Endothelial cell of umbilical vein (primary cell): ENCODE results near the gene PAFAH2. TPM values are rescaled to one million over a fixed set of nuclear protein-coding genes. Genes with fewer than 3 reads are reported as not detected.

Source experiments
- BruUV-seq: library from RNA; stranded (reverse); fragments of 400-500 nt; replicated peaks from 2 replicates; lab custom pipeline; 2021; lab: Mats Ljungman, UMichigan
- CTCF ChIA-PET: fragments of 300-600, 350-600 bp; sonication (Branson Sonifier 250); formaldehyde crosslinking; loops from one replicate; lab custom pipeline; 2021; ENCODE audit warnings: antibody characterized with exemption, inconsistent platforms; lab: Charles Lee
- POLR2A ChIA-PET: fragments of 300-600, 350-600 bp; sonication (Branson Sonifier 250); formaldehyde crosslinking; loops from one replicate; lab custom pipeline; 2021; ENCODE audit warnings: antibody characterized with exemption, inconsistent platforms; lab: Charles Lee
- DNase-seq: peaks from one replicate; pipeline ENCODE4 v3.0.0-alpha.2; 2011; ENCODE audit warnings: low read depth, low spot score
- FAIRE-seq: peaks from 2 replicates; lab custom pipeline; 2011; peaks lifted over from hg19 to GRCh38; lab: Jason Lieb, UNC
- H2AFZ ChIP-seq: 2 replicates; pipeline ENCODE4 v1.6.0; 2012; ENCODE audit warnings: low read depth, low read length, control low read depth, inconsistent platforms
- H3K27ac ChIP-seq: 2 replicates; pipeline ENCODE4 v1.5.1; 2011; ENCODE audit warnings: low read depth, mild to moderate bottlenecking, control low read depth, low read length, moderate library complexity; ENCODE audit not compliant: insufficient read depth
- H3K27me3 ChIP-seq, 2 experiments: 2 replicates each; pipeline versions ENCODE4 v1.6.0 to v1.6.1; 2011; ENCODE audit warnings: low read length in 2 of 2, mixed read lengths in 1 of 2; ENCODE audit not compliant: control insufficient read depth in 2 of 2, insufficient read depth in 2 of 2
- H3K36me3 ChIP-seq, 2 experiments: 2 replicates in 1 of 2; 3 replicates in 1 of 2; pipeline ENCODE4 v1.5.1; 2011; ENCODE audit warnings: low read length in 2 of 2, mild to moderate bottlenecking in 1 of 2, moderate library complexity in 1 of 2; ENCODE audit not compliant: control insufficient read depth in 2 of 2, insufficient read depth in 2 of 2; ENCODE audit errors: extremely low read depth in 1 of 2
- H3K4me1 ChIP-seq: 3 replicates; pipeline ENCODE4 v1.5.1; 2011; ENCODE audit warnings: mild to moderate bottlenecking, low read length; ENCODE audit not compliant: control insufficient read depth, insufficient read depth; ENCODE audit errors: extremely low read depth
- H3K4me2 ChIP-seq: 2 replicates; pipeline ENCODE4 v1.6.1; 2011; ENCODE audit warnings: low read length, control low read depth, mixed read lengths; ENCODE audit not compliant: insufficient read depth
- H3K4me3 ChIP-seq, 3 experiments: fragments of 200-600 bp in 1 of 3; sonication (generic), shearing (Covaris generic) in 1 of 3; replicated peaks in 1 of 3; 2 replicates each; pipeline ENCODE4 v1.5.1; 2011 to 2016; ENCODE audit warnings: control low read depth in 3 of 3, low read length in 3 of 3, mild to moderate bottlenecking in 2 of 3, inconsistent platforms in 1 of 3, low read depth in 1 of 3, moderate library complexity in 1 of 3; ENCODE audit not compliant: insufficient read depth in 1 of 3
- H3K79me2 ChIP-seq: 2 replicates; pipeline ENCODE4 v1.6.0; 2012; ENCODE audit warnings: low read length, inconsistent platforms; ENCODE audit not compliant: control insufficient read depth, insufficient read depth
- H3K9ac ChIP-seq: replicated peaks from 2 replicates; pipeline ENCODE3; 2011; ENCODE audit warnings: low read length, control low read depth; ENCODE audit not compliant: insufficient read depth; ENCODE audit errors: extremely low read depth
- H3K9me1 ChIP-seq: replicated peaks from 3 replicates; pipeline ENCODE4 v1.6.0; 2011; ENCODE audit warnings: mild to moderate bottlenecking, low read length; ENCODE audit not compliant: control insufficient read depth, insufficient read depth; ENCODE audit errors: extremely low read depth
- H3K9me3 ChIP-seq: replicated peaks from 2 replicates; pipeline ENCODE4 v1.5.1; 2012; ENCODE audit warnings: low read length, inconsistent platforms; ENCODE audit not compliant: control insufficient read depth, insufficient read depth
- H4K20me1 ChIP-seq: replicated peaks from 2 replicates; pipeline ENCODE3; 2011; ENCODE audit warnings: mild to moderate bottlenecking, low read length; ENCODE audit not compliant: control insufficient read depth, insufficient read depth; ENCODE audit errors: extremely low read depth
- CTCF ChIP-seq, 2 donors: IDR thresholded peaks; 1 replicate in 1 of 2; 2 replicates in 1 of 2; pipeline ENCODE4 v1.5.1; 2011; ENCODE audit warnings: low read length in 2 of 2, mild to moderate bottlenecking in 2 of 2, moderate library complexity in 2 of 2, control low read depth in 1 of 2, inconsistent platforms in 1 of 2, low read depth in 1 of 2; ENCODE audit not compliant: insufficient read depth in 1 of 2; ENCODE audit errors: extremely low read depth in 1 of 2
- EZH2 ChIP-seq: IDR thresholded peaks from 2 replicates; pipeline ENCODE4 v1.6.1; 2012; ENCODE audit warnings: borderline replicate concordance, low read depth, mild to moderate bottlenecking, moderate library complexity, low read length, inconsistent platforms; ENCODE audit not compliant: severe bottlenecking
- FOS ChIP-seq: IDR thresholded peaks from 2 replicates; pipeline ENCODE4 v1.6.1; 2011; ENCODE audit warnings: mild to moderate bottlenecking, low read length, moderate library complexity, borderline replicate concordance; ENCODE audit not compliant: insufficient read depth
- GATA2 ChIP-seq: IDR thresholded peaks from 2 replicates; pipeline ENCODE4 v1.7.0; 2011; ENCODE audit warnings: low read depth, mild to moderate bottlenecking, moderate library complexity, mixed read lengths, low read length; ENCODE audit not compliant: insufficient read length, insufficient read depth
- JUN ChIP-seq: IDR thresholded peaks from 2 replicates; pipeline ENCODE4 v1.6.1; 2011; ENCODE audit warnings: borderline replicate concordance, low read depth; ENCODE audit not compliant: insufficient read length, insufficient read depth
- MAX ChIP-seq: IDR thresholded peaks from 2 replicates; pipeline ENCODE4 v1.6.1; 2011; ENCODE audit not compliant: insufficient read depth, insufficient read length
- MYC ChIP-seq: IDR thresholded peaks from one replicate; pipeline ENCODE4 v1.6.1; 2011; ENCODE audit warnings: mild to moderate bottlenecking, low read depth, low read length
- POLR2A ChIP-seq: IDR thresholded peaks from 2 replicates; pipeline ENCODE4 v1.6.1; 2012; ENCODE audit warnings: low read depth, mild to moderate bottlenecking, control low read depth, low read length
- POLR2AphosphoS5 ChIP-seq: IDR thresholded peaks from 2 replicates; pipeline ENCODE4 v1.6.1; 2012; ENCODE audit warnings: low read depth, mild to moderate bottlenecking, control low read depth, low read length, moderate library complexity; ENCODE audit not compliant: insufficient read depth
- dilution Hi-C: fragments of 300-500 bp; cut with MboI; formaldehyde crosslinking; loops from one replicate; pipeline ENCODE4 v1.15.0; 2019; ENCODE audit warnings: low sequenced_read_pairs; ENCODE audit not compliant: extremely low pct_ligation_motif_present
- intact Hi-C: fragments of 100-400 bp; cut with micrococcal nuclease; formaldehyde crosslinking; loops from one replicate; pipeline ENCODE4 v1.10.0; 2022
- polyA plus RNA-seq, 4 experiments: library from polyadenylated mRNA; depleted of rRNA in 3 of 4; stranded (reverse) in 3 of 4; unstranded in 1 of 4; fragments of >200 nt; gene quantifications; 2 replicates each; pipeline versions ENCODE4 v1.2.1 to v1.2.3, GENCODE V29; 2011 to 2012; ENCODE audit warnings: missing spikeins in 1 of 4
- total RNA-seq: library from RNA; stranded (reverse); gene quantifications from 2 replicates; pipeline ENCODE4 v1.2.3, GENCODE V29; 2021

PAFAH2 gene
- total and polyA plus RNA-seq, 2 donors (not counting 3 experiments of a cell fraction or from before 2014, with no cell fraction given): 6.0 to 6.9 TPM

- Histone ChIP-seq H2AFZ (no peak overlapping the region), H3K4me3 (no peak overlapping the region), H4K20me1 (no peaks in the 10 kb centered on the region), H3K27me3 (peaks cover 0 to 1% of the 10 kb centered on the region in 2 experiments), H3K9ac (no peak overlapping the region), H3K4me1 (no peaks in the 10 kb centered on the region), H3K79me2 (no peaks in the 10 kb centered on the region), H3K4me2 (no peak overlapping the region), H3K36me3 (no peaks in the 10 kb centered on the region), H3K9me1 (no peaks in the 10 kb centered on the region), H3K9me3 (no peaks in the 10 kb centered on the region), H3K27ac (no peak overlapping the region)
- dilution Hi-C loops: no loop called here
- FAIRE-seq (no peak), DNase-seq (no peak)
- intact Hi-C loops: no loop called here
- POLR2A ChIA-PET: interaction anchor here (0.5 kb wide), 1 partner anchor 40 kb away, joined by 8 read pairs; no protein-coding TSS in a partner anchor
- CTCF ChIA-PET: interaction anchor here (1.3 to 2.3 kb wide), 5 partner anchors 19 to 388 kb away, joined by 3 to 17 read pairs (median 6); partner anchors contain the start of gene PAFAH2
- no peak for TF ChIP-seq EZH2
- no peak for TF ChIP-seq POLR2AphosphoS5
- TF ChIP-seq GATA2: no peak
- TF ChIP-seq MAX: no peak
- TF ChIP-seq JUN: no peak
- no peak for TF ChIP-seq MYC
- TF ChIP-seq CTCF (IDR thresholded peaks at IDR 0.05; ENCODE audit: extremely low read depth in 1 of 2, insufficient read depth in 1 of 2, low read depth in 1 of 2, low read length in 2 of 2): no peak
- no peak for TF ChIP-seq FOS
- TF ChIP-seq POLR2A: no peak
- BruUV-seq: no TSS peak
These were observed 31.4 kb upstream of the PAFAH2 start for GRCh38 chr1:26029054-26029863.
